Endothelial cell of umbilical vein (primary cell): ENCODE results near the gene MCF2L. TPM values are rescaled to one million over a fixed set of nuclear protein-coding genes. Genes with fewer than 3 reads are reported as not detected.

Experiments used
- BruUV-seq: library from RNA; stranded (reverse); fragments of 400-500 nt; replicated peaks from 2 replicates; lab custom pipeline; 2021; lab: Mats Ljungman, UMichigan
- CTCF ChIA-PET: fragments of 300-600, 350-600 bp; sonication (Branson Sonifier 250); formaldehyde crosslinking; loops from one replicate; lab custom pipeline; 2021; ENCODE audit warnings: antibody characterized with exemption, inconsistent platforms; lab: Charles Lee
- POLR2A ChIA-PET: fragments of 300-600, 350-600 bp; sonication (Branson Sonifier 250); formaldehyde crosslinking; loops from one replicate; lab custom pipeline; 2021; ENCODE audit warnings: antibody characterized with exemption, inconsistent platforms; lab: Charles Lee
- DNase-seq: peaks from one replicate; pipeline ENCODE4 v3.0.0-alpha.2; 2011; ENCODE audit warnings: low read depth, low spot score
- FAIRE-seq: peaks from 2 replicates; lab custom pipeline; 2011; peaks lifted over from hg19 to GRCh38; lab: Jason Lieb, UNC
- H2AFZ ChIP-seq: 2 replicates; pipeline ENCODE4 v1.6.0; 2012; ENCODE audit warnings: low read depth, low read length, control low read depth, inconsistent platforms
- H3K27ac ChIP-seq: 2 replicates; pipeline ENCODE4 v1.5.1; 2011; ENCODE audit warnings: low read depth, mild to moderate bottlenecking, control low read depth, low read length, moderate library complexity; ENCODE audit not compliant: insufficient read depth
- H3K27me3 ChIP-seq, 2 experiments: 2 replicates each; pipeline versions ENCODE4 v1.6.0 to v1.6.1; 2011; ENCODE audit warnings: low read length in 2 of 2, mixed read lengths in 1 of 2; ENCODE audit not compliant: control insufficient read depth in 2 of 2, insufficient read depth in 2 of 2
- H3K36me3 ChIP-seq, 2 experiments: 2 replicates in 1 of 2; 3 replicates in 1 of 2; pipeline ENCODE4 v1.5.1; 2011; ENCODE audit warnings: low read length in 2 of 2, mild to moderate bottlenecking in 1 of 2, moderate library complexity in 1 of 2; ENCODE audit not compliant: control insufficient read depth in 2 of 2, insufficient read depth in 2 of 2; ENCODE audit errors: extremely low read depth in 1 of 2
- H3K4me1 ChIP-seq: 3 replicates; pipeline ENCODE4 v1.5.1; 2011; ENCODE audit warnings: mild to moderate bottlenecking, low read length; ENCODE audit not compliant: control insufficient read depth, insufficient read depth; ENCODE audit errors: extremely low read depth
- H3K4me2 ChIP-seq: 2 replicates; pipeline ENCODE4 v1.6.1; 2011; ENCODE audit warnings: low read length, control low read depth, mixed read lengths; ENCODE audit not compliant: insufficient read depth
- H3K4me3 ChIP-seq, 3 experiments: fragments of 200-600 bp in 1 of 3; sonication (generic), shearing (Covaris generic) in 1 of 3; replicated peaks in 1 of 3; 2 replicates each; pipeline ENCODE4 v1.5.1; 2011 to 2016; ENCODE audit warnings: control low read depth in 3 of 3, low read length in 3 of 3, mild to moderate bottlenecking in 2 of 3, inconsistent platforms in 1 of 3, low read depth in 1 of 3, moderate library complexity in 1 of 3; ENCODE audit not compliant: insufficient read depth in 1 of 3
- H3K79me2 ChIP-seq: 2 replicates; pipeline ENCODE4 v1.6.0; 2012; ENCODE audit warnings: low read length, inconsistent platforms; ENCODE audit not compliant: control insufficient read depth, insufficient read depth
- H3K9ac ChIP-seq: replicated peaks from 2 replicates; pipeline ENCODE3; 2011; ENCODE audit warnings: low read length, control low read depth; ENCODE audit not compliant: insufficient read depth; ENCODE audit errors: extremely low read depth
- H3K9me1 ChIP-seq: replicated peaks from 3 replicates; pipeline ENCODE4 v1.6.0; 2011; ENCODE audit warnings: mild to moderate bottlenecking, low read length; ENCODE audit not compliant: control insufficient read depth, insufficient read depth; ENCODE audit errors: extremely low read depth
- H3K9me3 ChIP-seq: replicated peaks from 2 replicates; pipeline ENCODE4 v1.5.1; 2012; ENCODE audit warnings: low read length, inconsistent platforms; ENCODE audit not compliant: control insufficient read depth, insufficient read depth
- H4K20me1 ChIP-seq: replicated peaks from 2 replicates; pipeline ENCODE3; 2011; ENCODE audit warnings: mild to moderate bottlenecking, low read length; ENCODE audit not compliant: control insufficient read depth, insufficient read depth; ENCODE audit errors: extremely low read depth
- CTCF ChIP-seq, 2 donors: IDR thresholded peaks; 1 replicate in 1 of 2; 2 replicates in 1 of 2; pipeline ENCODE4 v1.5.1; 2011; ENCODE audit warnings: low read length in 2 of 2, mild to moderate bottlenecking in 2 of 2, moderate library complexity in 2 of 2, control low read depth in 1 of 2, inconsistent platforms in 1 of 2, low read depth in 1 of 2; ENCODE audit not compliant: insufficient read depth in 1 of 2; ENCODE audit errors: extremely low read depth in 1 of 2
- EZH2 ChIP-seq: IDR thresholded peaks from 2 replicates; pipeline ENCODE4 v1.6.1; 2012; ENCODE audit warnings: borderline replicate concordance, low read depth, mild to moderate bottlenecking, moderate library complexity, low read length, inconsistent platforms; ENCODE audit not compliant: severe bottlenecking
- FOS ChIP-seq: IDR thresholded peaks from 2 replicates; pipeline ENCODE4 v1.6.1; 2011; ENCODE audit warnings: mild to moderate bottlenecking, low read length, moderate library complexity, borderline replicate concordance; ENCODE audit not compliant: insufficient read depth
- GATA2 ChIP-seq: IDR thresholded peaks from 2 replicates; pipeline ENCODE4 v1.7.0; 2011; ENCODE audit warnings: low read depth, mild to moderate bottlenecking, moderate library complexity, mixed read lengths, low read length; ENCODE audit not compliant: insufficient read length, insufficient read depth
- JUN ChIP-seq: IDR thresholded peaks from 2 replicates; pipeline ENCODE4 v1.6.1; 2011; ENCODE audit warnings: borderline replicate concordance, low read depth; ENCODE audit not compliant: insufficient read length, insufficient read depth
- MYC ChIP-seq: IDR thresholded peaks from one replicate; pipeline ENCODE4 v1.6.1; 2011; ENCODE audit warnings: mild to moderate bottlenecking, low read depth, low read length
- POLR2A ChIP-seq: IDR thresholded peaks from 2 replicates; pipeline ENCODE4 v1.6.1; 2012; ENCODE audit warnings: low read depth, mild to moderate bottlenecking, control low read depth, low read length
- POLR2AphosphoS5 ChIP-seq: IDR thresholded peaks from 2 replicates; pipeline ENCODE4 v1.6.1; 2012; ENCODE audit warnings: low read depth, mild to moderate bottlenecking, control low read depth, low read length, moderate library complexity; ENCODE audit not compliant: insufficient read depth
- dilution Hi-C: fragments of 300-500 bp; cut with MboI; formaldehyde crosslinking; loops from one replicate; pipeline ENCODE4 v1.15.0; 2019; ENCODE audit warnings: low sequenced_read_pairs; ENCODE audit not compliant: extremely low pct_ligation_motif_present
- intact Hi-C: fragments of 100-400 bp; cut with micrococcal nuclease; formaldehyde crosslinking; loops from one replicate; pipeline ENCODE4 v1.10.0; 2022
- polyA plus RNA-seq, 4 experiments: library from polyadenylated mRNA; depleted of rRNA in 3 of 4; stranded (reverse) in 3 of 4; unstranded in 1 of 4; fragments of >200 nt; gene quantifications; 2 replicates each; pipeline versions ENCODE4 v1.2.1 to v1.2.3, GENCODE V29; 2011 to 2012; ENCODE audit warnings: missing spikeins in 1 of 4
- total RNA-seq: library from RNA; stranded (reverse); gene quantifications from 2 replicates; pipeline ENCODE4 v1.2.3, GENCODE V29; 2021
- TF ChIP-seq, protein P1 (sequence below): IDR thresholded peaks from 2 replicates; pipeline ENCODE4 v1.6.1; 2011; ENCODE audit not compliant: insufficient read depth, insufficient read length

MCF2L gene
- total and polyA plus RNA-seq, 2 donors (not counting 3 experiments of a cell fraction or from before 2014, with no cell fraction given) = 0.33 to 0.58 TPM

DNA sequence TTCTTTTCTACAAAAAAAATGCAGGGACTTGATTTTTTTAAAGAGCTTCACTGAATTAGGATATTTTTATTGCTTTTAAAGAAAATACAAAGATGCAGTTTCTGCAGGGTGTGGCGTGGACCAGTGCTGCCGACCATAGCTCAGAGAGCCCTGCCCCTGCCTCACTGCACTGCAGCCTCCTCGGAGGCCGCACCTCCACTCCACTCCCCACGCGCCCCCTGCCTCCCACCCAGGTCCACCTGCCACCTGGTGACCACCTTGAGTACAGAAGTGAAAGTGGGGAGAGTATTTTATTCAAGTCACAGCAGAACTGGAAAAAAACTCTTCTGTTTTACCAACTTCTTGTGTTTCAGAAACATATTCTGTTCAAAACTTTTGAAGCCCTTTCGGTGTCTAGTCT, 128.6 kb downstream of the MCF2L start:
- Histone ChIP-seq H3K9ac (no peak overlapping the region), H3K4me1 (no peaks in the 10 kb centered on the region), H3K4me3 (no peak overlapping the region), H3K4me2 (no peak overlapping the region), H3K9me3 (no peaks in the 10 kb centered on the region), H3K36me3 (no peaks in the 10 kb centered on the region), H3K27ac (no peak overlapping the region), H3K9me1 (no peaks in the 10 kb centered on the region), H2AFZ (no peak overlapping the region), H3K79me2 (no peaks in the 10 kb centered on the region), H4K20me1 (no peaks in the 10 kb centered on the region), H3K27me3 (no peaks in the 10 kb centered on the region)
- FAIRE-seq = no peak
- intact Hi-C loops = no loop called here
- POLR2A ChIA-PET = no interaction called here
- BruUV-seq = no TSS peak
- DNase-seq = no peak
- TF ChIP-seq GATA2 (no peak), POLR2AphosphoS5 (no peak), CTCF (IDR thresholded peaks at IDR 0.05; ENCODE audit: extremely low read depth in 1 of 2, insufficient read depth in 1 of 2, low read depth in 1 of 2, low read length in 2 of 2) (no peak), EZH2 (no peak), POLR2A (no peak), FOS (no peak), JUN (no peak), MYC (no peak)
- TF ChIP-seq, protein P1, sequence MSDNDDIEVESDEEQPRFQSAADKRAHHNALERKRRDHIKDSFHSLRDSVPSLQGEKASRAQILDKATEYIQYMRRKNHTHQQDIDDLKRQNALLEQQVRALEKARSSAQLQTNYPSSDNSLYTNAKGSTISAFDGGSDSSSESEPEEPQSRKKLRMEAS = no peak
- CTCF ChIA-PET = no interaction called here
- dilution Hi-C loops = no loop called here
